ENCODE data around the gene EXOC4.

Gene EXOC4

GRCh38 chr7:133255486-133255885 is 2.6 kb downstream of the EXOC4 start:
- peaks cover 22% of the 10 kb centered on the region for H3K4me1 ChIP-seq (ENCODE audit: control insufficient read depth, low read length)
- H3K4me2 ChIP-seq (ENCODE audit: low read length) = no peak overlapping the region
- no peak overlapping the region for H3K4me3 ChIP-seq (ENCODE audit: low read length)
- no peaks in the 10 kb centered on the region for H3K9me3 ChIP-seq (ENCODE audit: control insufficient read depth, insufficient read depth, low read length)
- no peak overlapping the region for H3K27ac ChIP-seq (ENCODE audit: low read depth, low read length)
- no peaks in the 10 kb centered on the region for H3K27me3 ChIP-seq (ENCODE audit: control insufficient read depth, low read length)
- peaks cover 14% of the 10 kb centered on the region for H3K36me3 ChIP-seq (ENCODE audit: control insufficient read depth, low read length)
- no peaks in the 10 kb centered on the region for H3K9me2 ChIP-seq (replicated peaks; ENCODE audit: control insufficient read depth, low read length)
- no peaks in the 10 kb centered on the region for H3F3A ChIP-seq (ENCODE audit: control insufficient read depth, insufficient read depth)
- H3K79me2 ChIP-seq (ENCODE audit: control insufficient read depth, low read length) = peaks cover 67% of the 10 kb centered on the region
- H4K20me1 ChIP-seq (ENCODE audit: control insufficient read depth, insufficient read depth, low read depth, low read length) = no peaks in the 10 kb centered on the region
- TF ChIP-seq EZH2phosphoT487 (IDR thresholded peaks at IDR 0.05; ENCODE audit: borderline replicate concordance, low read length) (no peak), CTCF (IDR thresholded peaks at IDR 0.05; ENCODE audit: low read depth, low read length, poor library complexity, severe bottlenecking) (no peak)

- H3K27ac ChIP-seq (ENCODE audit: low read depth, low read length) = no peak overlapping the region
- no peaks in the 10 kb centered on the region for H3K9me2 ChIP-seq (replicated peaks; ENCODE audit: control insufficient read depth, low read length)
- peaks cover 17% of the 10 kb centered on the region for H3K4me1 ChIP-seq (ENCODE audit: control insufficient read depth, low read length)
- no peaks in the 10 kb centered on the region for H3F3A ChIP-seq (ENCODE audit: control insufficient read depth, insufficient read depth)
- H3K9me3 ChIP-seq (ENCODE audit: control insufficient read depth, insufficient read depth, low read length) = no peaks in the 10 kb centered on the region
- no peaks in the 10 kb centered on the region for H3K27me3 ChIP-seq (ENCODE audit: control insufficient read depth, low read length)
- H3K4me2 ChIP-seq (ENCODE audit: low read length) = no peak overlapping the region
- H3K4me3 ChIP-seq (ENCODE audit: low read length) = no peak overlapping the region
- H4K20me1 ChIP-seq (ENCODE audit: control insufficient read depth, insufficient read depth, low read depth, low read length) = no peaks in the 10 kb centered on the region
- peaks cover 14% of the 10 kb centered on the region for H3K36me3 ChIP-seq (ENCODE audit: control insufficient read depth, low read length)
- no peak for TF ChIP-seq CTCF (IDR thresholded peaks at IDR 0.05; ENCODE audit: low read depth, low read length, poor library complexity, severe bottlenecking)
- H3K79me2 ChIP-seq (ENCODE audit: control insufficient read depth, low read length) = peaks cover 82% of the 10 kb centered on the region
Observed at GRCh38 chr7:133258174-133258573, 5.3 kb downstream of the EXOC4 start.

GRCh38 chr7:133265821-133266220 is 12.9 kb downstream of the EXOC4 start:
- Histone ChIP-seq H3K9me2 (replicated peaks; ENCODE audit: control insufficient read depth, low read length) (no peaks in the 10 kb centered on the region), H3K4me1 (ENCODE audit: control insufficient read depth, low read length) (no peaks in the 10 kb centered on the region), H3F3A (ENCODE audit: control insufficient read depth, insufficient read depth) (no peaks in the 10 kb centered on the region), H3K27ac (ENCODE audit: low read depth, low read length) (no peak overlapping the region), H3K9me3 (ENCODE audit: control insufficient read depth, insufficient read depth, low read length) (no peaks in the 10 kb centered on the region), H3K4me2 (ENCODE audit: low read length) (no peak overlapping the region), H3K79me2 (ENCODE audit: control insufficient read depth, low read length) (peaks cover 41% of the 10 kb centered on the region), H4K20me1 (ENCODE audit: control insufficient read depth, insufficient read depth, low read depth, low read length) (no peaks in the 10 kb centered on the region), H3K27me3 (ENCODE audit: control insufficient read depth, low read length) (no peaks in the 10 kb centered on the region), H3K4me3 (ENCODE audit: low read length) (no peak overlapping the region), H3K36me3 (ENCODE audit: control insufficient read depth, low read length) (0 out of 2 replicates have a peak, but pooled peaks cover 4% of the 10 kb centered on the region)
- TF ChIP-seq EZH2phosphoT487 (IDR thresholded peaks at IDR 0.05; ENCODE audit: borderline replicate concordance, low read length) (no peak), CTCF (IDR thresholded peaks at IDR 0.05; ENCODE audit: low read depth, low read length, poor library complexity, severe bottlenecking) (no peak)

- 0 out of 2 replicates have a peak, but pooled peaks cover 4% of the 10 kb centered on the region for H3K36me3 ChIP-seq (ENCODE audit: control insufficient read depth, low read length)
- no peak overlapping the region for H3K27ac ChIP-seq (ENCODE audit: low read depth, low read length)
- no peak for TF ChIP-seq EZH2phosphoT487 (IDR thresholded peaks at IDR 0.05; ENCODE audit: borderline replicate concordance, low read length)
- no peak for TF ChIP-seq CTCF (IDR thresholded peaks at IDR 0.05; ENCODE audit: low read depth, low read length, poor library complexity, severe bottlenecking)
Observed at GRCh38 chr7:133268355-133268754, 15.5 kb downstream of the EXOC4 start.

More at GRCh38 chr7:133268355-133268754, 15.5 kb downstream of the EXOC4 start:
- no peak overlapping the region for H3K4me2 ChIP-seq (ENCODE audit: low read length)
- H3K4me1 ChIP-seq (ENCODE audit: control insufficient read depth, low read length) = no peaks in the 10 kb centered on the region
- no peaks in the 10 kb centered on the region for H3K9me3 ChIP-seq (ENCODE audit: control insufficient read depth, insufficient read depth, low read length)
- peaks cover 33% of the 10 kb centered on the region for H3K79me2 ChIP-seq (ENCODE audit: control insufficient read depth, low read length)
- no peaks in the 10 kb centered on the region for H3F3A ChIP-seq (ENCODE audit: control insufficient read depth, insufficient read depth)
- H3K9me2 ChIP-seq (replicated peaks; ENCODE audit: control insufficient read depth, low read length) = no peaks in the 10 kb centered on the region
- H3K27me3 ChIP-seq (ENCODE audit: control insufficient read depth, low read length) = no peaks in the 10 kb centered on the region
- no peak overlapping the region for H3K4me3 ChIP-seq (ENCODE audit: low read length)
- 0 out of 2 replicates have a peak, but pooled peaks cover 3% of the 10 kb centered on the region for H4K20me1 ChIP-seq (ENCODE audit: control insufficient read depth, insufficient read depth, low read depth, low read length)

All from DOHH2 (cell line).